HCT116 (cell line): ENCODE data around the gene VIPR2. TPM values are rescaled to one million over a fixed set of nuclear protein-coding genes. Genes with fewer than 3 reads are reported as not detected.

ENCODE experiments used
- ATAC-seq: fragments of 200-7000 bp; cut with Tn5 transposase; 2 replicates; pipeline ENCODE4 v1.9.1; 2020; ENCODE audit warnings: mild to moderate bottlenecking, moderate library complexity
- BruUV-seq: library from RNA; stranded (reverse); fragments of 400-500 nt; replicated peaks from 2 replicates; lab custom pipeline; 2021; lab: Mats Ljungman, UMichigan
- CTCF ChIA-PET: fragments of 300-600 bp; sonication (Branson Sonifier 250); formaldehyde crosslinking; loops from one replicate; lab custom pipeline; 2021; ENCODE audit warnings: antibody characterized with exemption; lab: Charles Lee
- POLR2A ChIA-PET: fragments of 300-600, 350-600 bp; sonication (Branson Sonifier 250); formaldehyde crosslinking; loops from one replicate; lab custom pipeline; 2021; ENCODE audit warnings: antibody characterized with exemption; lab: Charles Lee
- RAD21 ChIA-PET, 2 experiments: fragments of 300-600 bp; sonication (Branson Sonifier 250); formaldehyde crosslinking; loops; one replicate each; lab custom pipeline; 2023; ENCODE audit warnings: low total read pairs in 2 of 2; ENCODE audit not compliant: uncharacterized antibody in 2 of 2, unreplicated experiment in 2 of 2, low non-redundant PET in 1 of 2; lab: Charles Lee
- DNase-seq: peaks from one replicate; pipeline ENCODE4 v3.0.0-alpha.2; 2010; ENCODE audit warnings: low read depth, low spot score
- H2AFZ ChIP-seq: fragments of 200-600 bp; shearing (Covaris generic), sonication (generic); 2 replicates; pipeline ENCODE4 v1.6.1; 2017; ENCODE audit warnings: low read depth, mixed run types, mixed read lengths, antibody characterized with exemption, low read length; ENCODE audit not compliant: poor library complexity, severe bottlenecking
- H3K27ac ChIP-seq: 2 replicates; pipeline ENCODE4 v1.5.1; 2012; ENCODE audit warnings: low read depth, low read length
- H3K27me3 ChIP-seq: fragments of 200-600 bp; sonication (generic); 2 replicates; pipeline ENCODE4 v1.6.1; 2016; ENCODE audit warnings: mixed run types, low read length, mixed read lengths; ENCODE audit not compliant: insufficient read depth
- H3K36me3 ChIP-seq, 2 experiments: fragments of 200-500 bp in 1 of 2; fragments of 200-600 bp in 1 of 2; sonication (Bioruptor generic) in 1 of 2; sonication (generic) in 1 of 2; 2 replicates each; pipeline versions ENCODE4 v1.5.1 to v1.6.1; 2014 to 2016; ENCODE audit warnings: low read length in 2 of 2, inconsistent platforms in 1 of 2, mixed read lengths in 1 of 2, mixed run types in 1 of 2; ENCODE audit not compliant: insufficient read depth in 2 of 2, control insufficient read depth in 1 of 2
- H3K4me1 ChIP-seq, 2 experiments: fragments of 200-600 bp in 1 of 2; sonication (generic) in 1 of 2; 2 replicates each; pipeline versions ENCODE4 v1.5.1 to v1.6.1; 2012 to 2017; ENCODE audit warnings: low read length in 2 of 2, inconsistent platforms in 1 of 2, mild to moderate bottlenecking in 1 of 2, mixed read lengths in 1 of 2, mixed run types in 1 of 2, moderate library complexity in 1 of 2; ENCODE audit not compliant: insufficient read depth in 2 of 2, control insufficient read depth in 1 of 2
- H3K4me2 ChIP-seq: fragments of 200-600 bp; sonication (generic); 2 replicates; pipeline ENCODE4 v1.6.1; 2017; ENCODE audit warnings: mixed run types, low read length, mixed read lengths
- H3K4me3 ChIP-seq, 2 experiments: fragments of 200-600 bp in 1 of 2; sonication (generic) in 1 of 2; replicated peaks in 1 of 2; 2 replicates each; pipeline ENCODE4 v1.5.1; 2011 to 2016; ENCODE audit warnings: low read length in 2 of 2, control low read depth in 1 of 2, low read depth in 1 of 2, mild to moderate bottlenecking in 1 of 2, mixed read lengths in 1 of 2, mixed run types in 1 of 2
- H3K79me2 ChIP-seq: fragments of 200-600 bp; sonication (generic); 2 replicates; pipeline ENCODE4 v1.6.1; 2017; ENCODE audit warnings: mild to moderate bottlenecking, mixed run types, low read length, moderate library complexity, mixed read lengths; ENCODE audit not compliant: insufficient read depth
- H3K9ac ChIP-seq: fragments of 200-600 bp; sonication (generic); 2 replicates; pipeline ENCODE4 v1.6.1; 2016; ENCODE audit warnings: low read length, mixed read lengths
- H3K9me2 ChIP-seq: fragments of 200-600 bp; sonication (generic), shearing (Covaris generic); 2 replicates; pipeline ENCODE4 v1.6.1; 2017; ENCODE audit warnings: mixed run types, mild to moderate bottlenecking, moderate library complexity; ENCODE audit not compliant: insufficient read depth
- H3K9me3 ChIP-seq, 2 experiments: fragments of 200-500 bp in 1 of 2; fragments of 200-600 bp in 1 of 2; sonication (Bioruptor generic) in 1 of 2; sonication (generic) in 1 of 2; 2 replicates each; pipeline ENCODE4 v1.6.1; 2014 to 2017; ENCODE audit warnings: low read length in 2 of 2, mixed read lengths in 2 of 2, inconsistent platforms in 1 of 2, low read depth in 1 of 2, mild to moderate bottlenecking in 1 of 2, mixed run types in 1 of 2, moderate library complexity in 1 of 2; ENCODE audit not compliant: control insufficient read depth in 1 of 2, insufficient read depth in 1 of 2
- H4K20me1 ChIP-seq: fragments of 200-600 bp; sonication (generic), shearing (Covaris generic); 2 replicates; pipeline ENCODE4 v1.6.1; 2017; ENCODE audit warnings: mixed run types, mild to moderate bottlenecking, moderate library complexity; ENCODE audit not compliant: insufficient read depth
- CBX3 ChIP-seq: IDR thresholded peaks from 2 replicates; pipeline ENCODE4 v1.6.1; 2012; ENCODE audit warnings: low read depth
- EGR1 ChIP-seq: IDR thresholded peaks from 2 replicates; pipeline ENCODE4 v1.6.1; 2012; ENCODE audit warnings: low read depth
- ELF1 ChIP-seq: IDR thresholded peaks from 2 replicates; pipeline ENCODE4 v1.6.1; 2012; ENCODE audit warnings: low read depth, borderline replicate concordance
- EZH2 ChIP-seq: fragments of 200-600 bp; sonication (generic); IDR thresholded peaks from 2 replicates; pipeline ENCODE4 v1.6.1; 2017; ENCODE audit warnings: antibody characterized with exemption, mixed run types
- FOSL1 ChIP-seq: IDR thresholded peaks from 2 replicates; pipeline ENCODE4 v1.6.1; 2012; ENCODE audit warnings: low read depth
- POLR2A ChIP-seq: IDR thresholded peaks from 2 replicates; pipeline ENCODE4 v1.7.0; 2011; ENCODE audit warnings: borderline replicate concordance; ENCODE audit not compliant: insufficient read depth, insufficient read length; ENCODE audit errors: extremely low read depth
- RAD21 ChIP-seq: IDR thresholded peaks from 2 replicates; pipeline ENCODE4 v1.6.1; 2012; ENCODE audit warnings: low read depth, mild to moderate bottlenecking
- REST ChIP-seq: IDR thresholded peaks from 2 replicates; pipeline ENCODE4 v1.6.1; 2012; ENCODE audit warnings: low read depth
- SP1 ChIP-seq: IDR thresholded peaks from 2 replicates; pipeline ENCODE4 v1.6.1; 2012; ENCODE audit warnings: low read depth
- SRF ChIP-seq: IDR thresholded peaks from 2 replicates; pipeline ENCODE4 v1.6.1; 2012; ENCODE audit warnings: low read depth
- YY1 ChIP-seq: IDR thresholded peaks from 2 replicates; pipeline ENCODE4 v1.6.1; 2011; ENCODE audit warnings: low read length, low read depth, moderate library complexity, mild to moderate bottlenecking; ENCODE audit not compliant: insufficient replicate concordance; ENCODE audit errors: extremely low read depth
- ZFX ChIP-seq: fragments of 450-650 bp; IDR thresholded peaks from 2 replicates; pipeline ENCODE4 v1.6.1; 2017
- ZNF274 ChIP-seq: fragments of 200-500 bp; sonication (Bioruptor generic); IDR thresholded peaks from 2 replicates; pipeline ENCODE4 v1.6.1; 2014; ENCODE audit warnings: mild to moderate bottlenecking, low read depth, low read length, inconsistent platforms
- intact Hi-C: fragments of 100-400 bp; cut with micrococcal nuclease; formaldehyde crosslinking; loops from 2 replicates; pipeline ENCODE4 v1.10.0; 2022
- total RNA-seq: library from RNA; stranded (reverse); gene quantifications from one replicate; pipeline ENCODE4 v1.2.1, GENCODE V29; 2021; ENCODE audit not compliant: unreplicated experiment
- TF ChIP-seq, protein P1 (sequence below): IDR thresholded peaks from 2 replicates; pipeline ENCODE4 v1.6.1; 2012
- TF ChIP-seq, protein P2 (sequence below): IDR thresholded peaks from 2 replicates; pipeline ENCODE4 v1.6.1; 2011; ENCODE audit warnings: mild to moderate bottlenecking, low read length, moderate library complexity; ENCODE audit not compliant: insufficient replicate concordance; ENCODE audit errors: extremely low read depth
- TF ChIP-seq, protein P3 (sequence below): IDR thresholded peaks from 2 replicates; pipeline ENCODE4 v1.6.1; 2012
- TF ChIP-seq, protein P4 (sequence below), 3 experiments: fragments of 200-600 bp in 1 of 3; sonication (generic) in 1 of 3; IDR thresholded peaks in 2 of 3; conservative IDR thresholded peaks in 1 of 3; 2 replicates each; pipeline ENCODE4 v1.5.1; 2012 to 2017; ENCODE audit warnings: low read depth in 2 of 3, low read length in 2 of 3, antibody characterized with exemption in 1 of 3, borderline replicate concordance in 1 of 3, control low read depth in 1 of 3, mild to moderate bottlenecking in 1 of 3, mixed read lengths in 1 of 3, mixed run types in 1 of 3, moderate library complexity in 1 of 3; ENCODE audit not compliant: insufficient read depth in 1 of 3

VIPR2 gene
- total RNA-seq, 1 experiment from 2014 or later, result 0.10 TPM

DNA sequence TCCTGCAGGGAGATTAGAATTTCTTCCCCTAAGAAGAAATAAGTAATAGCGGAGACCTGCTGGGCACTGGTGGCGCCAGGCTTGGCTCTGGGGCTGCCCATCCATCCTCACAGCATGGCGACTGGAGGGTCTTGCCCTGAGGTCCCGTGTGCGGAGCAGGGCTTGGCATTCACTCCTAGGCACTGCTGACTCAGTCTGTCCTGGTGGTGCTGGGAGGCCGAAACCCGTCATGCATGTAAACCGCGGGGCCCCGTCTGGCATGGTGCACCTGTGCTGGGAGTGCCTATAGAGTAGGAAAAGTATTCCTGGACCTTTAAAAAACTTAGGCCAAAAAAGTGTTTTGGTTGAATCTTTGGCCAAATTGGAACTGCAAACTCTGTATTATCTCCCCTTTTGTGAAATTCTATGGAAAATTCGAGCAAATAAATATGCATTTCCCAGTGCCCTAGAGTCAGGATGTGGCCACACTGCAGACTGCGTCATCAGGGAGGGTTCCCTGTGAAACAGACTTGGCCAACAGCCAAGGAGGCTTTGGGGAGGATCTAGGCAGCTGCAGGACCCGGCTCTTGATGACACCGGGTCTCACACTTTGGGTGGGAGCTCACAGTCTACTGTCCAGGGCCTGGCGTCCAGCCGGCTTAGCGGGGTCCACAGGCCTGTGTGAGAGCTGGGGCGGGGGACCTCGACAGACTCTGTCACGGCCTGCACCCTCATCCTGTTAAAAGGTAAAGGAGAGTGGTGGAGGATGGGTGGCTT, 122.3 kb downstream of the VIPR2 start:
- intact Hi-C loops, result no loop called here

More for the DNA sequence above, 122.3 kb downstream of the VIPR2 start:
- H3K9me3 ChIP-seq, result no peaks in the 10 kb centered on the region
- H3K9ac ChIP-seq, result no peak overlapping the region
- TF ChIP-seq FOSL1 (no peak), CBX3 (no peak), YY1 (no peak), SRF (no peak), ZNF274 (no peak), RAD21 (no peak), POLR2A (no peak), ZFX (no peak), ELF1 (no peak), EZH2 (no peak), REST (no peak), SP1 (no peak), EGR1 (no peak)
- TF ChIP-seq, protein P1, sequence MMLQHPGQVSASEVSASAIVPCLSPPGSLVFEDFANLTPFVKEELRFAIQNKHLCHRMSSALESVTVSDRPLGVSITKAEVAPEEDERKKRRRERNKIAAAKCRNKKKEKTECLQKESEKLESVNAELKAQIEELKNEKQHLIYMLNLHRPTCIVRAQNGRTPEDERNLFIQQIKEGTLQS, result no peak
- TF ChIP-seq, protein P2, sequence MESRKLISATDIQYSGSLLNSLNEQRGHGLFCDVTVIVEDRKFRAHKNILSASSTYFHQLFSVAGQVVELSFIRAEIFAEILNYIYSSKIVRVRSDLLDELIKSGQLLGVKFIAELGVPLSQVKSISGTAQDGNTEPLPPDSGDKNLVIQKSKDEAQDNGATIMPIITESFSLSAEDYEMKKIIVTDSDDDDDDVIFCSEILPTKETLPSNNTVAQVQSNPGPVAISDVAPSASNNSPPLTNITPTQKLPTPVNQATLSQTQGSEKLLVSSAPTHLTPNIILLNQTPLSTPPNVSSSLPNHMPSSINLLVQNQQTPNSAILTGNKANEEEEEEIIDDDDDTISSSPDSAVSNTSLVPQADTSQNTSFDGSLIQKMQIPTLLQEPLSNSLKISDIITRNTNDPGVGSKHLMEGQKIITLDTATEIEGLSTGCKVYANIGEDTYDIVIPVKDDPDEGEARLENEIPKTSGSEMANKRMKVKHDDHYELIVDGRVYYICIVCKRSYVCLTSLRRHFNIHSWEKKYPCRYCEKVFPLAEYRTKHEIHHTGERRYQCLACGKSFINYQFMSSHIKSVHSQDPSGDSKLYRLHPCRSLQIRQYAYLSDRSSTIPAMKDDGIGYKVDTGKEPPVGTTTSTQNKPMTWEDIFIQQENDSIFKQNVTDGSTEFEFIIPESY, result no peak
- TF ChIP-seq, protein P3, sequence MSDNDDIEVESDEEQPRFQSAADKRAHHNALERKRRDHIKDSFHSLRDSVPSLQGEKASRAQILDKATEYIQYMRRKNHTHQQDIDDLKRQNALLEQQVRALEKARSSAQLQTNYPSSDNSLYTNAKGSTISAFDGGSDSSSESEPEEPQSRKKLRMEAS, result no peak
- TF ChIP-seq, protein P4, sequence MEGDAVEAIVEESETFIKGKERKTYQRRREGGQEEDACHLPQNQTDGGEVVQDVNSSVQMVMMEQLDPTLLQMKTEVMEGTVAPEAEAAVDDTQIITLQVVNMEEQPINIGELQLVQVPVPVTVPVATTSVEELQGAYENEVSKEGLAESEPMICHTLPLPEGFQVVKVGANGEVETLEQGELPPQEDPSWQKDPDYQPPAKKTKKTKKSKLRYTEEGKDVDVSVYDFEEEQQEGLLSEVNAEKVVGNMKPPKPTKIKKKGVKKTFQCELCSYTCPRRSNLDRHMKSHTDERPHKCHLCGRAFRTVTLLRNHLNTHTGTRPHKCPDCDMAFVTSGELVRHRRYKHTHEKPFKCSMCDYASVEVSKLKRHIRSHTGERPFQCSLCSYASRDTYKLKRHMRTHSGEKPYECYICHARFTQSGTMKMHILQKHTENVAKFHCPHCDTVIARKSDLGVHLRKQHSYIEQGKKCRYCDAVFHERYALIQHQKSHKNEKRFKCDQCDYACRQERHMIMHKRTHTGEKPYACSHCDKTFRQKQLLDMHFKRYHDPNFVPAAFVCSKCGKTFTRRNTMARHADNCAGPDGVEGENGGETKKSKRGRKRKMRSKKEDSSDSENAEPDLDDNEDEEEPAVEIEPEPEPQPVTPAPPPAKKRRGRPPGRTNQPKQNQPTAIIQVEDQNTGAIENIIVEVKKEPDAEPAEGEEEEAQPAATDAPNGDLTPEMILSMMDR (IDR thresholded peaks at IDR 0.05 in 2 of 3, conservative IDR thresholded peaks at IDR 0.05 in 1 of 3; ENCODE audit: borderline replicate concordance in 1 of 3, insufficient read depth in 1 of 3, low read depth in 2 of 3, low read length in 2 of 3), result no peak
- TF ChIP-seq, all 23 proteins: peak for 0
- Histone ChIP-seq H3K9me2 (no peaks in the 10 kb centered on the region), H3K4me2 (no peak overlapping the region), H3K27me3 (no peaks in the 10 kb centered on the region), H3K27ac (no peak overlapping the region), H3K36me3 (no peaks in the 10 kb centered on the region), H3K4me3 (no peak overlapping the region), H2AFZ (no peak overlapping the region), H3K4me1 (peaks cover 6 to 9% of the 10 kb centered on the region in 2 experiments; a peak in 3 of 4 replicates), H4K20me1 (no peaks in the 10 kb centered on the region), H3K79me2 (no peaks in the 10 kb centered on the region)
- ChIA-PET POLR2A (no interaction called here), RAD21 (no interaction called here), CTCF (no interaction called here)
- ATAC-seq (no peak), DNase-seq (no peak)
- no TSS peak for BruUV-seq
